Activated T-helper 2 cell treated with anti-CD3 and anti-CD28 coated beads, Interferon-gamma antibody, Interleukin-2, Interleukin-4, amounts not matched to agents 10 μg/mL and 5 μg/mL and 100 μg/mL, durations not matched to agents 14 hours and 24 hours and 36 hours (primary cell): ENCODE data around the gene MORN1. TPM values are rescaled to one million over a fixed set of nuclear protein-coding genes. Genes with fewer than 3 reads are reported as not detected.

Experiments
- total RNA-seq: library from RNA; stranded (reverse); gene quantifications from 2 replicates; pipeline ENCODE4 v1.2.3, GENCODE V29; 2022

MORN1 gene
- total RNA-seq, 1 donor from 2014 or later = 7.5 TPM

Other genes starting within 250 kb of the MORN1 start
- gene FAAP20, start 196.8 kb downstream of the MORN1 start, total RNA-seq = 61.5 and 63.8 TPM in 2 replicates
- gene SKI, start 163.2 kb downstream of the MORN1 start, total RNA-seq = 37.0 and 41.1 TPM in 2 replicates
- gene RER1, start 287 bp upstream of the MORN1 start, total RNA-seq = 142 and 144 TPM in 2 replicates
- gene PEX10, start 21.0 kb upstream of the MORN1 start, total RNA-seq = 17.6 and 18.2 TPM in 2 replicates
- 2.6 and 2.8 TPM in 2 replicates for gene PLCH2, start 84.7 kb upstream of the MORN1 start, total RNA-seq
- gene PANK4, start 135.0 kb upstream of the MORN1 start, total RNA-seq = 49.1 and 52.2 TPM in 2 replicates
- gene HES5, start 138.7 kb upstream of the MORN1 start, total RNA-seq = not detected in 2 replicates
- 191 and 199 TPM in 2 replicates for gene TNFRSF14, start 164.8 kb upstream of the MORN1 start, total RNA-seq
- 26.5 and 28.4 TPM in 2 replicates for gene PRXL2B, start 195.2 kb upstream of the MORN1 start, total RNA-seq
- gene MMEL1, start 241.5 kb upstream of the MORN1 start, total RNA-seq = 0.73 and 1.2 TPM in 2 replicates